ENCODE data around the gene CD300H. TPM values are rescaled to one million over a fixed set of nuclear protein-coding genes. Genes with fewer than 3 reads are reported as not detected.
"Not testable (repeated sequence)": the region's sequence is repeated elsewhere in the genome, so short reads cannot be mapped to it uniquely, and the experiment has no call there.

The CD300H gene
- total RNA-seq, 1 donor from 2014 or later: not detected

DNA sequence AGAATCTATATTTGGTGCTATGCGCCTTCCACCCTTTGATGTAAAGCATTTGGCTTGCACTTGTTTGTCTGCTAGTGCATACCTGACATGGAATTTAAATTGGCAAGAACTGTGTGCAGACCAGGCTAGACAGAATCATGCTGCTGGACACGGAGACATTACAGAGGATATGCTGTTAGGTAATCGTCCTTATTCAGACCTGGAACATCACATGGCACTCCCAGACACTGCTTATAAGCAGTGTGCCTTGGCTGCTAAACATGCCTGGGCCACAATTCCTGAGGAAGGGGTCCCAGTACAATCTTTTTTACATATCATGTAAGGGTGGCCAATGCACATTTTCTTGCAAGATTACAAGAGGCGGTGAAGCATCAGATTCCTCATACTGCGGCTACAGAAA, 18.4 kb upstream of the CD300H start:
- no peak for DNase-seq (ENCODE audit: extremely low read depth, low read depth, low spot score)

DNA sequence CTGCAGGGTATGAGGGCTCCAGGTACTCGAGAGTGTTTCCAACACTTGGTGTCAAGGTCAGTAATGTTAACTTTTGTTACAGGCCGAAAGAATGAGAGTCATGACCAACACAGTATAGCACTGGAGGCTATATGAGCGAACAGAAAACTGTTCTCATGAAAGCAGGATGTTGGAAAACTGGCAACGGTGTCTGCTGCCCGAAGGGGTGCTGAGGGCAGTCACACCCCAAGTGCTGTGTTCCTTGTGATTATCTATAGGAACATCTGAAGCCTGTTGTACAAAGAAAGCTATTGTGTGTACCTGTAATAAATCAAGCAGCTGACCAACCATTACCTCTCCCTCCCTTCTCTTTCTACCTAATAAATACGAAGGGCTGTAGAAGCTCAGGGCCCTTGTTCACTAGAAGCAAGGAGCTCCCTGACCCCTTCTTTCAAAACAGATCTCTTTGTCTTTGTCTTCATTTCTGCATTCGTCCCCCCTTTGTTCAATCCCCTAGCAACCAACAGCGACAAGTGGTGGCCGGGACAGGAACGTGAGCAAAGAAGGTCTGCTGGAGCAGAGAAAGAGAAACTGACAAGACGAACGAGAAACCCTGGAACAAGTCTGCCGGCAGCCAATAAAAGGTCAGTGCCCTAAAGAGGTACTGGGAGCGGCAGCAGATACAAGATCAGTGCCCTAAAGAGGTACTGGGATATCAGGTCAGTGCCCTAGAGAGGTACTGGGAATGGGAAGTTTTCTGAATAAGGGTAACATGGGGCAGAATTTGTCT, 17.2 kb upstream of the CD300H start:
- DNase-seq (ENCODE audit: extremely low read depth, low read depth, low spot score): no peak

DNA sequence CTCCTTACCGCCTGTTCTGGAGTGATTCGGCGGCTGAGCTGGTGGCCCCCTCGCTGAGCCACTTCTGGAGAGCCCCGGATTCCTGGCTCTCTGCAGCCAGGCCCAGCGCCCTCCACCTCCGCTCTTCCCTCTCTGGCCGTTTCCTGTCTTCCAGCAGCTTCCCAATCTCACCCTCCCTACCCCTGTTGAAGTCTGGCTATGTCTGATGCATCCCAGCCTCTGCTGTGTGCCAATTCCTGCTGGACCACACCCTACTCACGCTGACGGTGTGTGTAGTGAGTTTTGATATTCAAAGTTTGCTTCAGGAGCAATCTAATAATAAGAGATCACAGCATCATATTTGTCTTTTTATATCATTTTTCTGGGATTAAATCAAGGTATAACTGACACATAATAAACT, 15.3 kb upstream of the CD300H start:
- no peak for DNase-seq (ENCODE audit: extremely low read depth, low read depth, low spot score)

DNA sequence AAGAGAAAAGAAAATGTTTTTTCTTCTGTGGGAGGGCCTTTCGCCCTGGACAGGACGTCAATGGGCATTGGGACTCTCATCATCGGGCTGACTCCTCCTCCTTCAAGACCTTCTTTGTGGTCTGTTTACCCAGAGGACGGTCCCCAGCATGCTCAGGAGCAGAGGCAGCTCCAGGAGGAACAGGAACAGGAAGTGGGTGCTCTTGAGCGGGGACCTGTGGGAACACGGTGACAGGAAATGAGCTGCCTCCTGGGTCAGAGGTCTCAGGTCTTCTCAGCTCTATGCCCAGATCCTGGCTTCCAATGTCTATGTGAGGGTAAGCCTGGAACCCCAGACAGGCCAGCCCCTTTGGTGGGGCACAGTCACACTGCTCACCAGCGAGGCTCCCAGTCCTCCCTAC, 12.6 kb upstream of the CD300H start:
- DNase-seq (ENCODE audit: extremely low read depth, low read depth, low spot score): no peak

DNA sequence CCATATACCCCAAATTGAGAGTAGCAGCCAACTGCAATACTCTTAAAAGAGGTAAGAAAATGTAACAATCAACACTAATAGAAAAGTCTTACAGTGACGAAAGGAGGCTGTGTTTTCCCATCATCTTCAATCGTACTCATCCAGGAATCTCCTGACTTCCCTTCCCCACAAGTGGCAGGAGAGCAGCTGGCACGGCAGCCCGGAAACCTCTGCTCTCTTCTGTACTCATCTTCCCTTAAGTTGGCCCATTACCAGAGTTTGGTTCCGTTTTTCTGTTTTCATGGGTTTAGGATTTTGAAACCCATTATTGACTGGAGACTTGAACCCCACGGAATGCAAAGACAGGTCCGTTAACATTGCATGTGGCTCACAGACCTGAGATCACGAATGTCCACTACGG, 11.7 kb upstream of the CD300H start:
- DNase-seq (ENCODE audit: extremely low read depth, low read depth, low spot score): no peak

DNA sequence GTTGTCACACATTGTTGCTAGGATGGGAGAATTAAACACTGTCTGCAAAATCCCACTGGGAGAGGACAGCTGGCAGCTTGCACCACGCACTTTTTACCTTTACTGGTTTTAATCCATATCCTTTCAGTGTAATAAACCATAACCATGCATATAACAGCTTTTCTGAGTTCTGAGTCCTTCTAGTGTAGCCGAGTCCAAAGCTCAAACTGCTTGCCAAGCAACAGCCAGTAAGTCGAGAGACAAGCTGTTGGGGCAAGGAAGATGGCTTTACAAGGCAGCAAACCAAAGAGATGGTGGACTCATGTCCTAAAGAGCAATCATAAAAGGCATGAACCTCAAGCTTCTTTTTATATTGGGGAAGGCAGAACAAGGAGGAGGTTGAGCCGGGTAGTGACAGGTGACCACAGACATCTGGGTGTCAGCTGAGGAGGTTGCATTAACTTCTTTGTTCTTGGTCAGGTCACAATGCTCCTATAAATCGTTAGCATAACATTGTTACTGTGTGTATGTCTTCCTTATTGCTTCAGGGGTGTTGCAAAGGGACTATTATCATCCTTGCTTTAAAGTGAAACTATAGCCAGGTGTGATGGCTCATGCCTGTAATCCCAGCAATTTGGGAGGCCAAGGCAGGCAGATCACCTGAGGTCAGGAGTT, 7.3 kb upstream of the CD300H start:
- no peak for DNase-seq (ENCODE audit: extremely low read depth, low read depth, low spot score)

DNA sequence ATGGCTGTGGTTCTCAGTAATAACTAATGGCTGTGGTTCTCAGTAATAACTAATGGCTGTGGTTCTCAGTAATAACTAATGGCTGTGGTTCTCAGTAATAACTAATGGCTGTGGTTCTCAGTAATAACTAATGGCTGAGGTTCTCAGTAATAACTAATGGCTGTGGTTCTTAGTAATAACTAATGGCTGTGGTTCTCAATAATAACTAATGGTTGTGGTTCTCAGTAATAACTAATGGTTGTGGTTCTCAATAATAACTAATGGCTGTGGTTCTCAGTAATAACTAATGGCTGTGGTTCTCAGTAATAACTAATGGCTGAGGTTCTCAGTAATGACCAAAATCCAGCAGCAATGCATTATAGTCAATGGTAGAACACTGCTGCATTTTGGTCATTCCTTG, 6.3 kb upstream of the CD300H start:
- not testable (repeated sequence) for DNase-seq (ENCODE audit: extremely low read depth, low read depth, low spot score)

DNA sequence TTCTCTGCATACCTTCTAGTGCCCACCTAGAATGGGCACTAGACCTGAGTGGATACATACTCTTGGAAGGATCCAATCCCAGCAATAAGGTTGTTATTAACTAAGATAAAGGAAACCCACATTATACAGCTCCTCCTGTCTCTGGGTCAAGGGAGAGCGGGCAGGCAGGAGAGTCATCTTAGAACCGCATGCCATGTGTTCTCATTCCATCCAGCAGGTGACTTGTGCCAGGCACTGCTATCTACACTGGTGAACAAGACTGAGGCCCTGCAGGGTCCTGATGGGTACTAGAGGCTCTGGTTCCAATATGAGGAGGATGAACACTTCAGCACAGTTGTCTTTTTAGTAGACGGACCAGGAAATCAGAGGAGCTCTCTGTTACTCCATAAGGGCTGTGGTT, 5.9 kb upstream of the CD300H start:
- DNase-seq (ENCODE audit: extremely low read depth, low read depth, low spot score): no peak

DNA sequence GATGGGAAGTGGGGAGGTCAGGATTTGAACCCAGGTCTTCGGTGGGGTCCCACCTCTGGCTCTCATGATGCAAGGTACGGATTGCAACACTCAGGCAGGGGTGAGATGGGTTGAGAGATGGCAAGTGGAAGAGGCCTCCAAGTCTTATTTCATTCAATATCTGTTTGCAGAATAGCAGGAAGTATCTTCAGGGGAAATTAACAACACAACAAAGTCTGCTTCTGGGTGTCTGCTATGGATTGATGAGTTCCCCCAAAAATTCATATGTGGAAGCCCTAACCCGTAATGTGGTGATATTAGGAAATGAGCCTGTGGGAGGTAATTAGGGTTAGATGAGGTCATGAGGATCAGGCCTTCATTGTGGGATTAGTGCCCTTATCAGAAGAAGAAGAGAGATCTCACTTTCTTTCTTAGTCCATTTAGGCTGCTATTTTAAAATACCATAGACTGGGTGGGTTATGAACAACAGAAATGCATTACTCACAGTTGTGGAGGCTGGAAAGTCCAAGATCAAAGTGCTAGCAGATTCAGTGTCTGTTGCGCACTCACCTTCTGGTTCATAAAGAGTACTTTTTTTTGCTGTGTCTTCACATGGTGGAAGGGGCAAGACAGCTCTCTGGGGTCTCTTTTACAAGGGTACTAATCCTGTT, 4.4 kb upstream of the CD300H start:
- DNase-seq (ENCODE audit: extremely low read depth, low read depth, low spot score): no peak

DNA sequence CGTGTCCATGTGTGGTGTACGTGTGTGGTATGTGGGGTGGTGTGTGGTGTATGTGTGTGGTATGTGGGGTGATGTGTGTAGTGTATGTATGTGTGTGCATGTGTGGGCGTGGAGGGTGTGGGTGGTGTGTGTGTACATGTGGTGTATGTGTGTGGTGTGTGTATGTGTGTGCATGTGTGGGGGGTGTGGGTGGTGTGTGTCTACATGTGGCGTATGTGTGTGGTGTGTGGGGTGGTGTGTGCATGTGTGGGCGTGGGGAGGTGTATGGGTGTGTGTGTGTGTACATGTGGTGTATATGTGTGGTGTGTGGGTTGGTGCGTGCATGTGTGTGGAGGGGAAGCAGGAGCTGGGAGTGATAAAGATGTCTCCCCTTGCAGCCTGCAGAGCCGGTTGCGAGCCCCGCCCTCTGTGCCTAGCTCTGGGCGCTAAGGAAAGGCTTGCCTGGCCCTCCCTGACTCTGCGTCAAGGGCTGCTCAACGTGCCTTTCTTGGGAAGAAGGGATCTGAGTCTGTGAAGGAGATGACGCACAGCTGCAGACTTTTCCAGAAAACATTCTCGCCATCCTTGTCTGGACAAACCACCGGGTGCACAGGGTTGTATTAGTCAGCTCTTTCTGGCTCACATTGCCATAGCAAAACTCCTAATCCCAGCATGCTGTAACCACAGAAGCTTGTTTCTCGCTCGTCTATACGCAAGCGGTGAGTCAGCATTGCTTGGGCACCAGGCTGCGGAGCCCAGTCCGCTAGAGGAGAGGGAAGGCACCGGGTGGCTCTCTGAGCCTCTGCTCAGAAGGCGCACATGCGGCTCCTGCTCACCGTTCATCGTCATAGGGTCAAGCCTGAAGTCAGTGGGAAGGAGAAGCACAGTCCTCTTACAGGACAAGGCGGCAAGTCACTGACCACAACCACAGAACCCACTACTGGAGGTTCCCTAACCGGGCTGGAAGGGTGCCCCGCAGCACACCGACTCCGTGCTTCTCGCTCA, 2.0 kb upstream of the CD300H start:
- DNase-seq (ENCODE audit: extremely low read depth, low read depth, low spot score): no peak

DNA sequence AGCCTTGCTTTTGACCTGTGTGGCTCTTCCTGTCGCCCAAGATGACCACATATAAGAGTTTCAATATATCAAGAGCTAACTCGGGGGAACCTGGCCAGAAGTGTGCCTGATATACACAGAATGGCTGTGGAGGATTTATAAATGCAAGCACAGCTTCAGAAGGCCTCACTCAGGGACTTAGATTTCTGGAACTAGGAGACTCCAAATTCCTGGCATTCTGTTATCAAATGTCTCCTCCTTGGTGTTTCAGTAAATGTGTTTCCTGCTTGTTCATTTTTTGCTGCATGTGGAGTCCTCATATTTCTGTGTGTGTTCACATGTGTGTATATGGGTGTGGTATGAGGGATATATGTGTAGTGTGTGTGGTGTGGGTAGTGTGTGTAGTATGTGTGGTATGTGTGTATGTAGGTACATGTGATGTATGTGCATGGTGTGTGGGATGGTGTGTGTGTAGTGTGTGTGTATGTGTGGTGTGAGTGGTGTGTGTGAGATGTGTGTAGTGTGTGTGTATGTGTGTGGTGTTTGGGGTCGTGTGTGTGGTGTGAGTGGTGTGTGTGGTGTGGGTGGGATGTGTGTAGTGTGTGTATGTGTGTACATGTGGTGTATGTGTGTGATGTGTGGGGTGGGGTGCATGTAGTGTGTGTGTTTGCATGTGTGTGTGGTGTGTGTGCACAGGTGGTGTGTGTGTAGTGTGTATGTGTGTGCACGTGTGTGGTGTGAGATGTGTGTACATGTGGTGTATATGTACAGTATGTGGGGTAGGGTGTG, 981 bp upstream of the CD300H start:
- DNase-seq (ENCODE audit: extremely low read depth, low read depth, low spot score): no peak

DNA sequence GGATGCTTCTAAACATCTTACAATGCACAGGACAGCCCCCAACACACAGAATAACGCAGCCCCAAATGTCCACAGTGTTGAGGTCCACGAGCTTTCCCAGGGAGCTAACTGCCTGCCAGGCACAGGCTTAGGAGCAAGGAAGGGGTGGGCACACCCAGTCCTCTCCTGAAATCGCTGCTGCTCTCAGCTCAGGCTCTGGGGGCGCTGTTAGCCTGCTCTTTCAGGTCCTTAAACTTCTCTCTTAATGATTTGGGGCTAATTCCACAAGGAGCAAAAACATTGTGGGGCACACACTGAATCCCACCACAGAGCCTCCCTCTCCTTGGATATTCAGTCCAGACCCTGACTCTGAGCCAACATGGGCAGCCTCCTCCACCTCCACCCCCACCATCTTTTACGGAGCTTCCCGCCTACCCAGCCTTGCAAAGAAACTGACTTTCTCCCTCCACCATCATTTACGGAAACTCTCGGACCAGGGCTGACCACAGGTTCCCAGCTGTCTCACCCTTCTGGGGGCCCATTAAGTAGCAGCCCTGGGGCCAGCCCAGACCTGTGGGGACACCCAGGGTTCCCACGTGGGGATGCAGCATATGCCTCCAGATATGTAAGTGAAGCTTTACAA, 1.1 kb downstream of the CD300H start:
- no peak for DNase-seq (ENCODE audit: extremely low read depth, low read depth, low spot score)

DNA sequence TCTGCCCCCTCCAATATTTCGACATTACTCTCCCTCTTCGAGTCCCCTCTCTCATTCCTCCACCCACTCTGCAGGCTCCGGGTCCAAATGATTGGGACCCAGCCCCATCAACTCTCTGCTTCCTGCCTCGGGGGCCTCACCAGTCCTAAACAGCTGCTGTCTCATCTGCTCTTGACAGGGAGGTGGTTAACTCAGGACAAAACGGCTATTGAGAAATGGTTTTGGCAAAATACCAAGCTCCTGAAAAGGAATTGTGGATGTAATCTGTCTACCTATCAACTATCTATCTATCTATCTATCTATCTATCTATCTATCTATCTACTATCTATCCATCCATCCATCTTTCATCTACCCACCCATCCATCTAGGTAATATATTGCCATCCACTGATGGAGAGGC, 2.2 kb downstream of the CD300H start:
- DNase-seq (ENCODE audit: extremely low read depth, low read depth, low spot score): no peak

DNA sequence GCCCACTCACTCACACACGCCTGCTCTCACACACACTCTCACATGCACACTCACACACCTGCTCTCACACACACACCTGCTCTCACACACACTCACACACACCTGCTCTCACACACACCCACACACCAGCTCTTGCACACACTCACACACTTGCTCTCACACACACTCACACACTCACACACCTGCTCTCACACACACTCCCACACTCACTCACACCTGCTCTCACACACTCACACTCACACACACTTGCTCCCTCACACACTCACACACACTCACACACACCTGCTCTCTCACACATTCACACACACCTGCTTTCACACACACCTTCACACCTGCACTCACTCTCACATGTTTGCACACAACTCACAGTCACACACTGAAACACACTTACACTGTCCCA, 4.0 kb downstream of the CD300H start:
- DNase-seq (ENCODE audit: extremely low read depth, low read depth, low spot score): no peak

DNA sequence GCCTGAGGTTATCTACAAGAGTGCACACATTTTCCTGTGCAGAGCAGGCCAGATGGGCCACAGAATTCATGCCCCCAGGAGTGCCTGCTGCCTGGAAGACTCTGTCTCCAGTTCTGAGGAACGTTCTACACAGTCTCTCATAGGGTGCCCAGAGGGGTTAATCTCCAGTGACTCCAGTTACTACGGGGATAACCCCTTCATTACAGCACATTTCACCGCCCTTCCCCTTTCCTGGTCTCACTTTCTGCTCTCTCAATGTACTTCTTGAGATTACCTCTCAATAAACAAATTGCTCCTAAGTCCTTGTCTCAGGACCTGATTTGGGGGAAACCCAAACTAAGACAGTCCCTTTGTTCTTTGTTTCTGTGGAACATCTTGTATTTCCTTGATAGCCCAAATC, 5.7 kb downstream of the CD300H start:
- DNase-seq (ENCODE audit: extremely low read depth, low read depth, low spot score): no peak

DNA sequence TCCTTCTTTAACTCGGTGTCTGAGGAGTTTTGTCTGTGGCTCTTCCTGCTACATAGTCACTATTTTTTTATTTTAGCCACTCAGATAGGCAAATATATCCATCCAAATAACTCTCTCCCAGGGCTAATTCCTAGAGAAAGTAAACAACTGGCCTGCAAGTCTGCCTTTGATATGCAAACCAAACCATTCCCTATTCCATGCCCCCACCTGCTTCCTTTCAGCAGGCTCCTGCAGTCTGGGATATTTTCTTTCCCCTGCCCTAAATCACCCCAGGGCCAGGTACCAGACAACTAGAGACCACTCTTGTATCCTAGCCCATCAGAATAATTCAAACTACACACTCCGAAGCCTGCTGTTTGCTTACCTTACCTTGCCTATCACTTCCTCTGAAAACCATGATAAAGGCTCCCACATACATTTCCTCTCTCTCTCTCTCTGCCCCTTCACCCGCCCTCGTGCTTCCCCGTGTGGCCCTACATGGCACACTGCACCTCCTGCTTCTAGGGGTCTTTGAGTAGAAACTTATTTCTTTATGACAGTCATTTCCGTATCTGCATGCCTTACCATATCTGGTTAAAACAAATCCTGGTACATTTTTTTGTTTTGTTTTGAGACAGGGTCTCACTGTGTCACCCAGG, 8.3 kb downstream of the CD300H start:
- no peak for DNase-seq (ENCODE audit: extremely low read depth, low read depth, low spot score)

DNA sequence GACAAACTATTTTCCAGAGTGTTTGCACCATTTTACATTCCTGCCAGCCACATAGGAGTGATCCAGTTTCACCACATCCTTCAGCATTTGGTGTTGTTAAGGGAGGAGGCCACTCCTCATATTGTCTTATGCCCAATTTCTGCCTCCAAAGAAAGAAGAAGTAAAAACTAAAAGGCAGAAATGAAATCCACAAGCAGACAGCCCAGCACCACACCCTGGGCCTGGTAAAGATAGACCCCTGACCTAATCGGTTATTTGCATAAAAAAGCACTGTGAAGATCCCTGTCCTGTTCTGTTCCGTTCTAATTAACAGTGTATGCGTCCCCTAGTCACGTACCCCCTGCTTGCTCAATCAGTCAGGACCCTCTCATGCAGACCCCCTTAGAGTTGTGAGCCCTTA, 8.9 kb downstream of the CD300H start:
- not testable (repeated sequence) for DNase-seq (ENCODE audit: extremely low read depth, low read depth, low spot score)

DNA sequence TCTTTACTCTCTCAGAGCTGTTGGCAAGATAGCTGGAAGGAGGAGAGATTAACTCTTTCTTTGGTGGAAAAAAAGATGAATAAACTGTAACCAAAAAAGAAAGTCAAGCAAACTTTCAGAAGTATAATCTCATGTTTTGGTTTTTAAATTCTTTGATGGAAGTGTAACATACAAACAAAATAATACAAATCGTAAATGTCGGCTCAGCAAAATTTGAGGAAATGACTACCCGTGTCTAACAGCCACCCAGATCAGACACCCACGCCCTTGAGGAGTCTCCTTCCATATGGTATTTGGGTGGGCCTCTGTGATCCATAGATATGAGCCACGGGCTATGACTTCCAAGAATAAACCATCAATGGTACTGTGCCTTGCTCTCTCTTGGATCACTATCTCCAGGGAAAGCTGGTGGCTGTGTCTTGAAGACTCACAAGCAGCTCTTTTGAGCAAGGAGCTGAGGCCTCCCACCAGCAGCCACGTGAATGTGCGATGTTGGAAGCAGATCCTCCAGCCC, 11.8 kb downstream of the CD300H start:
- no peak for DNase-seq (ENCODE audit: extremely low read depth, low read depth, low spot score)

DNA sequence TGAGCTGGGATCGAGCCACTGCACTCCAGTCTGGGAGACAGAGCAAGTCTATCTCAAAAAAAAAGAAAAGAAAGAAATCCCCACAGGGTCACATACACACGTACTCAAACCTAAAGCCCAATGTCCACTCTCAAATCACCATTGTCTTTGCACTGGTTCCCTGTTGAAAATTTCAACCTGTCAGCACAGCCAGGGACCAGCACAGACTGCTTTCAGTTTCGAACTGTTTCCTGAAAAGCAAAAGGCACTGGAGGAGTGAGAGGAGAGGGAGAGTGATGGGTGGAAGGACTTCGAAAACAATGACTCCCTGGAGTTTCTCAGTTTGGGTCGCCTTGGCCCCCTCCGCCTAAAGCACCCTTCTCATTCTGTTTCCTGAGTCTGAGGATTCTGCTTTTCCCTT, 12.4 kb downstream of the CD300H start:
- DNase-seq (ENCODE audit: extremely low read depth, low read depth, low spot score): no peak
